ENCODE data around the gene NOS1.

The NOS1 gene

GRCh38 chr12:117329756-117330155 is 31.7 kb downstream of the NOS1 start:
- no peak for DNase-seq

DNA sequence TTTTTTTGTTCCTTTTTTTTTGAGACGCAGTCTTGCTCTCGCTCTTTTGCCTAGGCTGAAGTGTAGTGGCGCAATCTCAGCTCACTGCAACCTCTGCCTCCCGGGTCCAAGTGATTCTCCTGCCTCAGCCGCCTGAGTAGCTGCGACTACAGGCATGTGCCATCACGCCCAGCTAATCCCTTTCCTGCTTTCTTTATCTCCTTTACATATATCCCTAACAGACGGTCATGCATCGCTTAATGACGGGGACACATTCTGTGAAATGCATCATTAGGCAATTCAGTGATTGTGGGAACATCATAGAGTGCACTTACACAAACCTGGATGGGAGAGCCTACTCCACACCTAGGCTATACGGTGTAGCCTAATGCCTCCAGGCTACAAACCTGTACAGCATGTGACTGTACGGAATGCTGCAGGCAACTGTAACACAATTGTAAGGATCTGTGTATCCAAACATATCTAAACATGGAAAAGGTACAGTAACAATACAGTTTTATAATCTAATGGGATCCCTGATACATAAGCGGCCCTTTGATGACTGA is 32.8 kb downstream of the NOS1 start:
- no peak for DNase-seq

GRCh38 chr12:117322428-117322827 is 39.0 kb downstream of the NOS1 start:
- no peak for DNase-seq

DNA sequence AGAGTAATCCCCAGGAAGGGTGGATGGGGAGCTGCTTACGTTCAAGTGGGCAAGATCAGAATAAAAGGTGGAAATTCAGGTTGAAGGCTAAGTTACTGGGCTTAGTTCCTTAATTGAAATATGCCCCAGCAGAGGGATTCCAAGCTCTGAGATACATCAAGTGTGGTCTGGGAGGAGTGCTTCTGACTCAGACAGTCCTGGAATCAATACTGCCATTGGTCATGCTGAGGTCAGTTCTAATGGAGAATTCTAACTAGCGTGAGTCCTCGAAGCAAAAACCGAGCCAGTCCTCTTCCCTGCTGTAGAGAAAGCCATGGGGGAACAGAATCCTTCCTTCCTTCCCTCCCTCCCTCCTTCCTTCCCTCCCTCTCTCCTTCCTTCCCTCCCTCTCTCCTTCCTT is 39.9 kb downstream of the NOS1 start:
- no peak for DNase-seq

DNA sequence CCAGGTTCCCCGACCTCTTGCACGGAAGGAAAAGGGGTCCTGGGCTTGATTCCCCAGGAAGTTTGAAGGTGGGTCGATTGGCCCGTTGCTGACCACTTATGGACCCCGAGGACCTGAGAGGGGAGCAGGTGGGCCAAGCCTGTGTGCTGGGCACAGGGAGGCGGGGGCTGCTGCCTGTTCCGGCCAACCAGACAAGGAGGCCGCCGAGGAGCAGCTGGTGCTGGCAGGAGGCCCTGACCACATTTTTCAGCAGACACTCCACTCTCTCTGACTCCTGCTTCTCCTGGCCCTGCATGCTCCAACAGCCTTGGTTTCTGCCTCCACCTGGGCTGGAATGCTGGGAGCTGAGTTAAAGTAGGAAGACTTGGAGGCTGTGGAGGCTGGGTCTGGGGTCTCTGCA is 42.8 kb downstream of the NOS1 start:
- no peak for DNase-seq

- no peak for DNase-seq
These were observed 45.1 kb downstream of the NOS1 start for GRCh38 chr12:117316336-117316735.

DNA sequence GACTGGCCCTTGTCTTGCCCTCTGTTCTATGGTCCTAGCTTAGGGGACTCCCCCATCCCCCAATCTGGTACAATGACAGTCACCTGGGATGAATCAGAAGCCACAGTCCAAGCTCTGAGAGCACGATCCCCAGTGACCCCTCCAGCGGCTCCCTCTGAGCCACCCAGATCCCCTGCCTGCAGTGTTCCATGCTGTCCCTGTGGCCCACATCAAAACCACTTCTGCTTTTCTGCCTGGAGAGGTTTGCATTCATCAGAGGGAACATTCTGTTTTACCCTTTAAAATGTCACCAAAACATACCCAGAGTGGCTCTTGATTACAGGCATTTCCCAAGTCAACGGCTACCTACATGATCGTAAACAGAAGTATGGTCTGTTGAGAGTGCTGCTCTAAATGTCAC is 47.5 kb downstream of the NOS1 start:
- no peak for DNase-seq

DNA sequence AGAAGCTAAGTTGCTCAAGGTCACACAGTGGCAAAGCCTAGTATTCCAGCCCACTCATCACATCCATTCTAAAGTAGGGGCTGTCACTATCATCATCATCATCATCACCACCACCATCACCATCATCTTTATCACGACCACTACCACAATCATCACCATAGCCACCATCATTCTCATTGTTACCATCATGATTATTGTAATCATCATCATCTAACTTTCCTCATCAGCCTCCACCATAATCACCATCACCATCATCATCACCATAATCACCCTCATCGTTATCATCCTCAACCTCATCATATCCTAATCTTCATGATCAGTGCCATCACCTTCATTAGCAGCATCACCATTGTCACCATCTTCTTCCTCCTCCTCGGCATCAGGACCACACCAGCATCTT is 48.7 kb downstream of the NOS1 start:
- DNase-seq, result no peak

DNA sequence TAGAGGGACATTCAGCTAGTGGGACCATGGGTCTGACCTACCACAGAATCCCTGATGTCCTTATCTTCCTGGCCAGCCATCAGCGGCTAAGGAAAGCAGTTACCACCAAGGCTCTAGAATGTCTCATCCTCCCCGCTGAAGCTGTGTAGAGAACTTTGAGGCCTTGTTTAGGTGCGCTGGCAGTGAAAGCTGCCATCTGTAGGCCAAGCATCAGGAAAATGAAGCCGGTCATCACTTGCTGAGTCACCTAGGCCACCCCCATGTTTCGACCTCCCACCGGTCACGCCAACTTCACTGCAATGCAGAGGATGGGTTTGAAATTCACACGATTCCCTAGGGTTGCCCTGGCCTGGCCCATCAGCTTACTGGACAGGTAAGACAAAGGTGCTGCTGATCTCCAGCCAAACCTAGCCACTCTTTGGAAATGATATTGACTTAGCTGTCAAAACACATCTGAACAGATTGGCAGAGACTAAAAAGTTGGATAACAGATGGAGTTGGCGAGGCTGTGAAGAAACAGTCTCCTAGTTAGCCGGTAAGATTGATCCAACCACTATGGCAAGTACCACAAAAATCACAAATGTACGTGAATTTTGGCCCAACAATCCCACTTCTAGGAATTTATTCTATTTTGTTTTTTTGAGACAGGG is 52.0 kb downstream of the NOS1 start:
- DNase-seq, result no peak

GRCh38 chr12:117300174-117300573 is 61.3 kb downstream of the NOS1 start:
- no peak for DNase-seq

DNA sequence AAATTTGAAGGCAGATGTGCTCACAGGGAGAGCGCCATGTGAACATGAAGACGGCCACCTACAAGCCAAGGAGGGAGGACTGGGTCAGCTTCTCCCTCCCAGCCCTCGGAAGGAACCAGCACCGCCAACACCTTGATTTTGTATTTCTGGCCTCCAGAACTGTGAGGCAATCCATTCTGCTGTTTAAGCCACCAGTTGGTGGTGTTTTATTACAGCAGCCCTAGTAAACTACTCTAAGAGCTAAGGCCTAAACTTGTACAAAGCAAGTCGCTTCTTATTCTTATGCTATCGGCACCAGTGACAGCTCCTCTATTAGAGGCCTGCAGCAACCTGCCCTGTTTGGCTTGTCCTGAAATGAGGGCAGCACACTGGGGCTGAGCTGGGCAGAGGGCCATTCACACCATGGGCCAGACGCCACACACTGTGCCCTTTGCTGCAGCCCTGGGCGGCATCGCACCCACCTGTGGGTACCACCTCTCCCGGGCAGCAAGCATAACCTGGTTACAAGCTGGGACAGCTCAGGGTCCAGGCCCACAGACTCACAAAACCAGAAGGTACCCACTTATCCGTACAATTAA is 62.7 kb downstream of the NOS1 start:
- no peak for DNase-seq

GRCh38 chr12:117298191-117298590 is 63.2 kb downstream of the NOS1 start:
- DNase-seq, result no peak

GRCh38 chr12:117294189-117294603 is 67.2 kb downstream of the NOS1 start:
- no peak for DNase-seq

DNA sequence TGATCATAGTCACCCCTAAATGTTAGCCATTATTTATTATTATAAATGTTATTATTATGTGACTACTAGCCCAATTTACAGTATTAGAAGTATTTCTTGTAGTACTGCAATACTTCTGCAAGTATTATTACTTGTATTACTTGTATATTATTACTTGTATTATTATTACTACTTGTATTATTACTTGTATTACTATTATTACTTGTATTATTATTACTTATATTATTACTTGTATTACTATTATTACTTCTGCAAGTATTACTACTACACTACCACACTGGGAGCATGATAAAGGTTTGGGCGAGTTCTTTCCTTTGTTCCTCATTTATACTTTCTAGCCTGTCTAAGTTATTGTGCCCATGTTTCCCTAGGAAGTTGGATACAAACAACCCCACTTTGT is 67.9 kb downstream of the NOS1 start:
- no peak for DNase-seq

DNA sequence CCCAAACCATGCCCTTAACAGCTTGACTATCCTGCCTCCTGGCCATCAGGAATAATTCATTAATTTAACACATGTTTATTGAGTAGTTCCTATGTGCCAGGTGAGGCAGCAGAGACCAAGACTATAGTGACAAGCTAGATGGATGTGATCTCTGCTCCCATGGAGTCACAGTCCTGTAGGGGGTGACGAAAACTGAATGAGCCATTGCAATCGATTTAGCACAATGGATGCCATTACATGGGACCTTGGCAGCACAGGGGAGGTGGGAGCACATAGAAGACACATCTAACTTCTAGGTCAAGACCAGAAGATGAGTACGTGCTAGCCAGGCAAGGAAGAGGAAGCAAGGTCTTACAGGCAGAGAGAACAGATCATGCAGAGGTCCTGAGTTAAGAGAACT is 68.7 kb downstream of the NOS1 start:
- DNase-seq, result no peak

DNA sequence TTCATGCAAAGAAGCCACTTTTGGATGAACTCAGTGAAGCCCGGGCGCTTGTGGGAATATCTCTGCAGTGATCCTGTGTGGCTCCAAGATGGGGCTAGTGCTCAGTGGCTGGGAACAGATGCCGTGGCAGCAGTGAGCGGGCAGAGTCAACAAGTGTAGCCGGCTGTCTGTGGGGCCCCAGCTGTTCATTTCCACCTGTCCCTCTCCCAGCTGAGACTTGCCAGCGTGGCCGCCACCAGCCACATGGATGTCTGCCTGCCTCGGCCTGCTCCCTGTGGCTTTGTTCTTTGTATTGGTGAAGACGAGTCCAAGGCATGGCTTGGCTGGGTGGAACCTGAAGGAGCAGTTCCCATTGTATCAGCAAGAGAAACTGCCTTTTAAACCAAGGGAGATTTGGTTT is 77.3 kb downstream of the NOS1 start:
- peak; percentile 53 for DNase-seq

- DNase-seq, result no peak
These were observed 78.9 kb downstream of the NOS1 start for GRCh38 chr12:117282490-117282889.

- no peak for DNase-seq
These were observed 81.3 kb downstream of the NOS1 start for GRCh38 chr12:117280019-117280680.

GRCh38 chr12:117279606-117280005 is 81.8 kb downstream of the NOS1 start:
- DNase-seq, result no peak

GRCh38 chr12:117277875-117278274 is 83.6 kb downstream of the NOS1 start:
- no peak for DNase-seq

GRCh38 chr12:117273091-117273490 is 88.3 kb downstream of the NOS1 start:
- no peak for DNase-seq

DNA sequence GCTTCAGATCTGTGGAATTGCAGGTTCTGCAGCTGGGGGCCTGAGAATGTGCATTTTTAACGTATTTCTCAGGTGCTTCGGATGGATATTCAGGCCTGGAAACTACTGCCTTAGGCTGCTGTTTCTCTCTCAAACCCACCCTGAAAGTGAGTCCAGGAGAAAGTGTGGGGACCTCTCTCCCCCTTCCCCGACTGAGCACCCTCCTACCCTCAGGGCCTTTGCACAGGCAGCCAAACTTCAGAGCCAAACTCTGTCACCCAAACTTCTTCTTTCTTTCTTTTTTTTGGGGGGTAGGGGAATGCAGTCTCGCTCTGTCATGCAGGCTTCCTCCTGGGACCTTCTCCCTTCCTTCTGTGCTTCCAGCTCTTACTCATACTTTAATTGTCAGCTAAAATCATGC is 88.7 kb downstream of the NOS1 start:
- no peak for DNase-seq

GRCh38 chr12:117262749-117263148 is 98.7 kb downstream of the NOS1 start:
- no peak for DNase-seq

- DNase-seq, result no peak
These were observed 100.2 kb downstream of the NOS1 start for GRCh38 chr12:117261247-117261646.
